H1 (cell line): Measurements from ENCODE around the gene LTA. TPM values are rescaled to one million over a fixed set of nuclear protein-coding genes. Genes with fewer than 3 reads are reported as not detected.

Experiments
- EP300 ChIP-seq, 2 experiments: IDR thresholded peaks; 1 replicate in 1 of 2; 2 replicates in 1 of 2; pipeline ENCODE4 v1.6.1; 2011 to 2012; ENCODE audit warnings: low read depth in 2 of 2, low read length in 2 of 2, mild to moderate bottlenecking in 2 of 2, borderline replicate concordance in 1 of 2, inconsistent platforms in 1 of 2, moderate library complexity in 1 of 2
- JUND ChIP-seq: IDR thresholded peaks from 2 replicates; pipeline ENCODE4 v1.6.1; 2011; ENCODE audit warnings: mild to moderate bottlenecking, improper control_type of control experiment, low read length
- MAX ChIP-seq: IDR thresholded peaks from 2 replicates; pipeline ENCODE4 v1.6.1; 2012; ENCODE audit warnings: inconsistent platforms
- NRF1 ChIP-seq: IDR thresholded peaks from 2 replicates; pipeline ENCODE4 v1.6.1; 2011; ENCODE audit warnings: mild to moderate bottlenecking, low read depth, low read length, improper control_type of control experiment
- RNF2 ChIP-seq: fragments of 200-900, 300-1000 bp; sonication (generic); IDR thresholded peaks from 2 replicates; pipeline ENCODE4 v1.7.1; 2016; ENCODE audit warnings: borderline replicate concordance, low read depth, mild to moderate bottlenecking, antibody characterized with exemption, low read length; ENCODE audit not compliant: poor library complexity, severe bottlenecking; ENCODE audit errors: missing control alignments
- polyA plus RNA-seq, 7 experiments: library from polyadenylated mRNA; depleted of rRNA in 3 of 7; stranded (reverse) in 5 of 7; unstranded in 2 of 7; fragments of >200 nt in 5 of 7; fragments of 200-250 nt in 2 of 7; gene quantifications; 1 replicate in 5 of 7; 2 replicates in 1 of 7; 4 replicates in 1 of 7; pipeline versions ENCODE4 v1.2.1 to v1.2.3, GENCODE V29; 2011 to 2013; ENCODE audit warnings: missing spikeins in 2 of 7, mixed read lengths in 2 of 7
- total RNA-seq: library from RNA; stranded (reverse); fragmentation: NEBNext Ultra II Directional; extraction: Animal tissue kit (Norgen Biotek cat#: 25700); gene quantifications from 2 replicates; pipeline ENCODE4 v1.2.1, GENCODE V29; 2021
- TF ChIP-seq, protein P1 (sequence below), 3 experiments: IDR thresholded peaks; 1 replicate in 2 of 3; 2 replicates in 1 of 3; pipeline versions ENCODE4 v1.5.1 to v1.6.1; 2011; ENCODE audit warnings: low read length in 3 of 3, mild to moderate bottlenecking in 3 of 3, inconsistent platforms in 2 of 3, low read depth in 1 of 3, moderate library complexity in 1 of 3; ENCODE audit not compliant: insufficient read depth in 1 of 3; ENCODE audit errors: control extremely low read depth in 1 of 3

LTA gene
- total and polyA plus RNA-seq, 2 of the 8 experiments (the other 6 are each of a cell fraction or from before 2014, with no cell fraction given), result not detected

DNA sequence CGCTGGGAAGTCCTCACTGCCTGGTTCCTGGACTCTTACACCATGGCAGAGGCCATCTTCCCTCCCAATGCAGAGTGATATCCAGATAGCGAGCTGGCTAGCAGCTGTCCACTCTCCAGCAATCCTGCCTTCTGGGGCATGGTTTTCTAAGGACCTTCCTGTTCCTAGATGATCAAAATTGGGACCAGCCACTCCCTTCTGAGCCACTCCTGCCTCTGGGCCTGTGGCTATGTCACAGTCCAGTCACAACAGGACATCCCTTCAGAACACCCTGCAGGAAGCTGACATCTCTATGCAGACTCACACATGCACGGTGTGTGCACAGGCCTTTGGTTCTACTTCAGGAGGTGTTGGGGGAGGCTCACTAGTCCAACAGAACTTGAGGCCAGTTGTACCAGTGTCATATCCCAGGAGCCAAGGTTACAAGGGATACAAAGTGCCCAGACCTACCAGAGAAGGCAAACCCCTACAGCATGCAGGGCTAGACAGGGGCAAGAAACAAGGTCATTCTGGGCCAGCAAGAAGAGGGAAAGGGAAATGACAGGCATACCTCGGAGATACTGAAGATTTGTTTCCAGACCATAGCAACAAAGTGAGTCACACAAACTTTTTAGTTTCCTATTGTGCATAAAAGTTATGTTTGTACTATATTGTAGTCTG lies 46.0 kb upstream of the LTA start (continued):
- no peak for TF ChIP-seq MAX
- TF ChIP-seq, protein P1, sequence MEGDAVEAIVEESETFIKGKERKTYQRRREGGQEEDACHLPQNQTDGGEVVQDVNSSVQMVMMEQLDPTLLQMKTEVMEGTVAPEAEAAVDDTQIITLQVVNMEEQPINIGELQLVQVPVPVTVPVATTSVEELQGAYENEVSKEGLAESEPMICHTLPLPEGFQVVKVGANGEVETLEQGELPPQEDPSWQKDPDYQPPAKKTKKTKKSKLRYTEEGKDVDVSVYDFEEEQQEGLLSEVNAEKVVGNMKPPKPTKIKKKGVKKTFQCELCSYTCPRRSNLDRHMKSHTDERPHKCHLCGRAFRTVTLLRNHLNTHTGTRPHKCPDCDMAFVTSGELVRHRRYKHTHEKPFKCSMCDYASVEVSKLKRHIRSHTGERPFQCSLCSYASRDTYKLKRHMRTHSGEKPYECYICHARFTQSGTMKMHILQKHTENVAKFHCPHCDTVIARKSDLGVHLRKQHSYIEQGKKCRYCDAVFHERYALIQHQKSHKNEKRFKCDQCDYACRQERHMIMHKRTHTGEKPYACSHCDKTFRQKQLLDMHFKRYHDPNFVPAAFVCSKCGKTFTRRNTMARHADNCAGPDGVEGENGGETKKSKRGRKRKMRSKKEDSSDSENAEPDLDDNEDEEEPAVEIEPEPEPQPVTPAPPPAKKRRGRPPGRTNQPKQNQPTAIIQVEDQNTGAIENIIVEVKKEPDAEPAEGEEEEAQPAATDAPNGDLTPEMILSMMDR (IDR thresholded peaks at IDR 0.05; ENCODE audit: control extremely low read depth in 1 of 3, insufficient read depth in 1 of 3, low read depth in 1 of 3, low read length in 3 of 3), result no peak
- no peak for TF ChIP-seq EP300 (IDR thresholded peaks at IDR 0.05; ENCODE audit: borderline replicate concordance in 1 of 2, low read depth in 2 of 2, low read length in 2 of 2)
- no peak for TF ChIP-seq JUND
- no peak for TF ChIP-seq RNF2
- TF ChIP-seq NRF1, result no peak
